ENCODE measurements around the gene GIMAP4.
"Not testable (repeated sequence)": the region's sequence is repeated elsewhere in the genome, so short reads cannot be mapped to it uniquely, and the experiment has no call there.

Gene GIMAP4

DNA sequence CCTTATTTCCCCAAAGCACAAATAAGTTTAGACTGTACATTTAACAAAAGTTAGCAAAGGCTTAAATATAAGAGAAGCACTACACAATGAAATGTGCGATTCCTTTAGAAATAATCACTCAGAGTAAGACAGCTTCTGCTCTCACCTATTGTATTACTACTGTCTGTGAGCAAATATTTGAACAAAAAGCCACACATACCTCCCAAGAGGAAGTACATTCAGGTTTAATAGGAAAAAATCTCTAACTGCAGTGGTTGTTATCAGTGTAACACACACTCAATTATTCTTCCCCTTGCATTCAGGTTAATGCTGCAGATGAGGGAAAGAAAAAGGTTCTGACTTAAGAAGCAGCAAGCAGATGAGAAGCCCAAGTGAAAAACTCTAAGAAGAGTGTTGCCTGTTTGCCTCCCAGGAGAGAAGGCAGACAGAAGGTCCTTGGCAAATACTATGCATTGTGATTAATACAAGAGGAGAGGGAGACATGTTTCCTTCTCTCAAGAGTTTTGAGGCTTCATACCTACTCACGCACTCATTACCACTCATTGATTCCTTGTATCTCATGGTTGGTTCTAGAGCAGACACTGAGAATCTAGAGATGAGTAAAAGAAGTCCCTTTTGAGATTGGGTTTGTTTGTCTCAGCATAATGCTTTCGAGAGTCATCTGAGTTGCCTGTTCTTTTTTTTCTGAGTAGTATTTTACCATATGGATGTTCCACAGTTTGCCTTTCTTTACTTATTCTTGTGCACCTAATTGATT is 13.6 kb downstream of the GIMAP4 start:
- no peak for DNase-seq (ENCODE audit: low read depth)

DNA sequence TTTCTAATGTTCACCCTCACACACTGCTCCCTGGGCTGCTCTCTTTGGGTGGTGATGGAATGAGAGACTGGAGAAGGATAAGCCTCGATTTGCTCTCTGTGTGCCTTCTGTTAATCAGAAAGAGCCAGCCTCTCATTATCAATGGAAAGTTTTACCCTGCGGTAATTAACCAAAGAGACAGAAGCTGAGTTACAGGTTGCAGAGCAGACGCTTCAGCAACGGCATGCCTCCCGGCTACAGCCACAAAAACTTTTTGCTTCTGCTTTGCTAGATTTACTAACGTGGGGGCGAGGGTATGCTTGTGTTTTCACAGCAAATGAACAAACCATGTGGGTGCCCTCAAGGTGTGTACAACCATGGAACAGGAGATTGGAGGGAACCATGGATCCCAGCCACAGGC is 18.0 kb downstream of the GIMAP4 start:
- DNase-seq (ENCODE audit: low read depth): no peak

DNA sequence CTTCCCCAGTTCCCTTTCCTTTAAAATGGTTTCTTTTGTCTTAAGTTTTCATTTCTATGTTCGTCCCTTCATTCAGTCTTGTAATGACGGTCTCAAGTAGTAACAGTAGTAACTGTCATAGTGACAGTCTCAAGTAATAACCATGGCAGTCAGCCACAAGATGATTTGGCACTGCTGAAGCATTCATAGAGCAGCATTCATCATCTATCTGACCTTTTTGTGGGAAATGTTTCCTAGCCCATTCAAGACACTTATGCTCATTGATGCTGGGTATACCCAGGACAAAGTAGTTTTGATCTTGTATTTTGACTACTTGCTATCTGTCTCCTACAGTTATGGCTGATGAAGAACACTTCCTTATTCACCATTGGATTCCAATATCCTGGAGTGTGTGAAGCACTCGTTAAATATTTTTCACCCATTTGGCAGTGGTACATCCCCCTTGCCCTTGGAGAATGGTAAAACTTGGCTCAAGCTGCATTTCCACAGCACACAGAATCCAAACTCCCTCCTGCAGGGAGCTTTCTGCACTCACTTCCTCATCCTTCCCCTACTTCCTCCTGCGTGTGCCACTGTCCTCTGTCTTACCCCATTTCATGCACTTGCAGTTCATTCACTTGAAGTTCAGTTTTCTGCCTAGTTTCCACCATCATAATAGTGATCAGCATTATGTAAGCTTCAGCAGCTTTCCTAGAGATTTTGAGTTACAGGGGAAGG is 19.0 kb downstream of the GIMAP4 start:
- DNase-seq (ENCODE audit: low read depth): no peak

DNA sequence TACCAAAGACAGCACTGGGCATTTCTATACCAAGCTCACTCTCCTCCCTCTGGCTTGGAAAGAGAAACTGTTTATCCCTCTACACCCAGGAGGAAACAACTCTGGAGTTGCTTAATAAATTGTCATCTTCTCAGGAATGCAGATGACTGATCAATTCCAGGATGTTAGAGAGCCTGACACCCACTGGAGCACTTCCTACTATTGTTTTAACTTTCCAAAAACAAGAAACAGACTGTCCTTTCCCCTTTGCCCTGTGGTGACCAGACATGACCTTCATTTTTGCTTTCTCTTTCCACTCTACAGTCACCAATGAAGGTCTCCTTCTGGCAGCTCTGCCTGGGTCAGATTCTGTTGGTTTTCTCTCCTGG is 19.6 kb downstream of the GIMAP4 start:
- no peak for DNase-seq (ENCODE audit: low read depth)

DNA sequence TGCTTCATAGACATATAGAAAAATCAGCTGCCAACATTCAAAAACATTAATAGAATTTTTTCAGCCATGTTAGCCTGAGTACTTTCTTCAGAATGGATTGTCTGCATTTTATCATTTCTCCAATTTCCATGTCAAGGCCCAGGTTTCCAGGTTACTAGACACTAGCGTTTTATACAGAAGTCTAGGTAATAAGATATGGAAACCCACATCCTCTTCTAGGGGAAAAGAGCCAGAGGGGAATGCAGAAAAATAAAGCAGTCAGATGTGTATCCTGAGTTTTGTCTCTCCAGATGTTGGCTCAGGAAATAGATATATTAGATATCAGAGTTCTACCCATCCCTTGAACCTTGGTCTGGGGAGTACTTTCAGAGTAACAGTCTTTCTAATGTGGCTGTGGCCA is 20.4 kb downstream of the GIMAP4 start:
- no peak for DNase-seq (ENCODE audit: low read depth)

DNA sequence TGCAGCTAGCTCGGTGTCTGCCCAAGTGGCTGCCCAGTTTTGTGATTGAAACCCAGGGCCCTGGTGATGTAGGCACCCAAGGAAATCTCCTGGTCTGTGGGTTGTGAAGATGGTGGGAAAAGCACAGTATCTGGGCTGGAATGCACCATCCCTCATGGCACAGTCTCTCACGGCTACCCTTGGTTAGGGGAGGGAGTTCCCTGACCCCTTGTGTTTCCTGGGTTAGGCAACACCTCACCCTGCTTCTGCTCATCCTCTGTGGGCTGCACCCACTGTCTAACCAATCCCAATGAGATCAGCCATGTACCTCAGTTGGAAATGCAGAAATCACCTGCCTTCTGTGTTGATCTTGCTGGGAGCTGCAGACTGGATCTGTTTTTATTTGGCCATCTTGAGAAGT is 27.6 kb downstream of the GIMAP4 start:
- DNase-seq (ENCODE audit: low read depth): no peak

DNA sequence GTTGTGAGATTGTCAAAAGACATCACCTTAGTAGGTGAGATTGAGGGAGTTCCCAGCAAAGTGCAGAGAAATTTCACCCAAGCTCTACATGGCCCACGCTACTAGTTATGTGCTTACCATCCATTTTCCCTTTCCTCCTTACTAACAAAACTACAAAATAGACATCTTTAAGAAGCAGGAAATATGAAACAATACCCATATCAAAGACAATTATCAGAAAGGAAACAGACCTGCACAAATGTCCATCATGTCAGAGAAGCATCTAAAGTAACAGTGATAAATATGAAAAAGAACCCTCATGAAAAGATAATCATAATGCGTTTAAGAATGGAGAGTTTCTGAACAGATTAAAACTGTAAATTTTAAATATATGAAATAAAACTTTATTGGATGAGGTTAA is 28.2 kb downstream of the GIMAP4 start:
- no peak for DNase-seq (ENCODE audit: low read depth)

DNA sequence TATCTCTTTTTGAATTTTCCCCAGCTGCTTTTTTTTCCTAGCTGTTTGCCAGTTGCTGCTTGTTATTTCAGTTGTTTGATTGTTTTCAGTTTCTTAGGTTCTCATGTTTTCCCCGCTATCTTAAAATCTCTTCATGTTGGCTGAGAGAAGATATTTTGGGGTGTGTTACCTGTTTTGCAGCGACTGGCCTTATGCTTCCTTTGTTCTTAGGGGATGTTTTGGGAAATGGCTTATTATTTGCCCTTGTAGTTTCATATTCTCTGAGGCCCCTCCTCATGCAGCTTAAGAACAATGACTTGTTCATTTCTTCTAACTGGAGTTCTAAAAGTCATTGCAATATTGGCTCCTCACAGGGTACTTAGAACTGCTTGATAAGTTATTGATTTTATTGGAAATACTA is 36.4 kb downstream of the GIMAP4 start:
- DNase-seq (ENCODE audit: low read depth): not testable (repeated sequence)

DNA sequence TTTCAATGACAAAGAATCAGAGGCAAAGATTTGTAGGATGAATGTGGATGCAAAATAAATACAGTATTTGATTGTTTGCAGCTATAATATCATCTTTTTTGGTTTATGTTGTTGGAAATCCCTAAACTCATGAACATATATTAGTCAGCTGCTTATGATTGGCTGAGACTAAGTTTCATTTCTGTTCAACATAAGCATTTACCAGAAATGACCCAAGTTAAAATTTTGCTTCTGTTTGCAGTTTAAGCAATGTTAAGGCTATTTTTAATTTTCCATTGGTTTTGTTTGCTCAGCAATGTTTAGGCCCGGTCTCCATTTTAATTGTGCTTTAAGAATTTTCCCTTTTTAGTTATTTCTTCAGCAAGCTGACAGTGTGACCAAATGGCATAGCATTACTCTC is 43.0 kb downstream of the GIMAP4 start:
- no peak for DNase-seq (ENCODE audit: low read depth)

DNA sequence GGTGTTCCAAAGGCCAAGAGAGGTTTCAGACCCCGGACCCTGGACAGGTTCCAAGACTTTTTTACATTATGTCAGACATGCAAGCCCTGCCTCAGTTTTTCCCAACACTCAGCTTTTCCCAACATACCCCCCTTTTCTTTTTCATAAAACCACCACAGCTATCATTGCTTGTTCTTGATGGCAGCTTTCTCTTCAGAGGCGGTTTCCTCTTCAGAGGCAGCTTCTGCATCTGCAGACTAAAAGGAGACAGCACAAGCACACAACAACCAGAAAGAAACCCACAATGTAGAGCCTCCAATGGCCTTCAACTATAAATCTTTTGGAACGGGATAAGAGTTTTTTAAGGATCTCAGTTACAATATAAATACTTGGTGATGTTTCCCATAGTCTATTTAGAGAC is 45.7 kb downstream of the GIMAP4 start:
- no peak for DNase-seq (ENCODE audit: low read depth)

DNA sequence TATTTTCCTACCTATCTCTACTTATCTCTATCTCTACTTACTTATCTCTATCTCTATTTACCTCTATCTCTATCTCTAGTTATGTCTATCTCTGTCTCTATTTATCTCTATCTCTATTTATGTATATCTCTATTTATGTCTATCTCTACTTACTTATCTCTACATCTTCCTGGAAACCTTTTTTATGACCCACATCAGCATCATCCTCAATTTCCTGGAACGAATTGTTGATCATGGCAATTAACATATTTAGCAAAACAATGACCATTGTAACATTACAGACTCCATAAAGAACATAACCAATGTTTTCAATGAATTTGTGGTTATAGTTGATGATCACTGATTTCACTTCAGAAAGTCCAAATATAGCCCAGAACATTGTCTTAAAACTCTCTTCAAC is 46.7 kb downstream of the GIMAP4 start:
- DNase-seq (ENCODE audit: low read depth): no peak

DNA sequence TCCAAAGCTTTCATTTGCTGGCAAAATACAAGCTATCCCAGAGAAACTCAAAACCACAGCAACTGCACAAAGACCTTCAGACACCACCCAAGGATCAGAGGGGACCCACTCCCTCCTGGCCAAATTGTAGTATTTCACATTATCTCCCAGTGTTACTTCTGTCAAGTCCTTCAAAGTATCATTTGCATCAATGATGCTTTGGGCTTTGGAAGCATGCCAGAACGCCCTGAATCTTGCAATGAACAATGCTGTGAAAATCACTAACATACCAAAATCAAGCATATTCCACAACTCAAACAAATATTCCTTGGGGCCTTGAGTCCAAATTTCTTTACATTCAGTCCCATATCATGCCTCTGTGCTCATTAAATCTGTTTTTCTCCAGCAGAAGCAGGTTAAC is 47.2 kb downstream of the GIMAP4 start:
- not testable (repeated sequence) for DNase-seq (ENCODE audit: low read depth)

DNA sequence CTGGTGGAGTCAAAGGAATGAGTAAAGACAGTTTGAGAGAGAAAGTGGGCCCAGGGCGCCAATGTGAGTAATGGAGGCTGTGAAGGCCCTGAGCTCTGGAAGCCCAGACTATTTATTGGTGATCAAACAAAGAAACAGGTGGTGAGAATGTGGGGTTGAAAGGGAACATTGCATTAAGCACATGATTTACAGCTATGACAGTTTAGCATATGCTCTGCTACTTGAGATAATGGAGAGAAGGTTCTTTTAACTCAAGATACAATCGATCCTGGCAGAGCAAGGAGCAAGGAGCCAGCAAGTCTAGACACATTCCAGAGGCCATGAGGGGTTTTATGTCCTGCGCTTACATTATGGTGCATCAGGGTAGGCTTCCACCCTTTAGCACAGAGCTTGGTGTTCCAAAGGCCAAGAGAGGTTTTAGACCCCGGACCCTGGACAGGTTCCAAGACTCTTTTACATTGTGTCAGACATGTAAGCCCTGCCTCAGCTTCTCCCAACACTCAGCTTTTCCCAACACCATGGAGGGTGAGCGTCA is 48.1 kb downstream of the GIMAP4 start:
- not testable (repeated sequence) for DNase-seq (ENCODE audit: low read depth)

DNA sequence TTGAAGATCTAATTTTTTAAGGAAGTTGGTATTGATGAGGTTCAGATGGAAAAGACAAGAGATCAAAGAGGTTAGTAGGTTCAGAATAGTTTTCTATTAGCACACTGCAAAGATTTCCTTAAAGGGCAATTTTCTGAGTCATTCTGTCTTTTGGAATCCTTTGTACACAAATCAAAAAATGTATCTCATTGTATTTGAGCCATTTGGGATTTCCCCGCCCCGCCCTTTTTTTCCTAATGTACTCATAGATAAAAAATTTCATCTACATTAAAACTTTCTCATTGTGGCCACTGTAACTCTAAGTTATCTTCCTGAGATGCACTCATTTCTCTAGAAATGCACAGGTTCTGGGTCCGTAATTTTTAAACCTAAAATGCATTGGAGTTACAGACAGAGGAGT is 52.9 kb downstream of the GIMAP4 start:
- DNase-seq (ENCODE audit: low read depth): no peak

DNA sequence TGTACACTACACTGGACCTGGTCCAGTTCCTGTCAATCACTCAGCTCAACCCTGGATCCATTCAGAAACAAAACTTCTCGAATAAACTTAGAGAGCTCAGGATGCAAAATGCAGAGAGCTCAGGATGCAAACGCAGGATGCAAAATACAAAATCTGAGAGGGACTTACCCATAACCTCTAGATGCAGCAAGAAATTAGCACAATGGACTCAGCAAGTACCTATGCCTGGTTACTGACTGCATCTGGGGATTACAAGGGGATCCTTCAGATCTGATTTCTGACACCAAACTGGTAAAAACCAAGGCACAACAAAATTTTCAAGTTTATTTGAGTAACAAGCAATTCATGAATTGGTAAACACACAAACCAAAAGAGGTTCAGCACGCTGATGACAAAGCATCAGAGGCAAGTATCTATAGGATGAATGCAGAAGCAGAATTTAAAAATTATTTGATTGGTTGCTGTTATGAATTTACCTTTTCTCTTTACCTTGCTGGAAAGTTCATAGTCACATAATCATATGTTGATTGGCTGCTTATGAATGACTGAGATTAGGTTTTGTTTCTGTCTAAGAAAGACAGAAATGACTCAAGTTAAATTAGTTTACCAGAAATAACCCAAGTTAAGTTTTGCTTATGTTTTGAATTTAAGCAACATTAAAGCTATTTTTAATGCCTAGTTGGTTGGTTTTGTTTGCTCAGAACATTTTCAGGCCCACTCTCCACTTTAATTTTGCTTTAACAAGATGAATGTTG is 53.6 kb downstream of the GIMAP4 start:
- DNase-seq (ENCODE audit: low read depth): no peak

DNA sequence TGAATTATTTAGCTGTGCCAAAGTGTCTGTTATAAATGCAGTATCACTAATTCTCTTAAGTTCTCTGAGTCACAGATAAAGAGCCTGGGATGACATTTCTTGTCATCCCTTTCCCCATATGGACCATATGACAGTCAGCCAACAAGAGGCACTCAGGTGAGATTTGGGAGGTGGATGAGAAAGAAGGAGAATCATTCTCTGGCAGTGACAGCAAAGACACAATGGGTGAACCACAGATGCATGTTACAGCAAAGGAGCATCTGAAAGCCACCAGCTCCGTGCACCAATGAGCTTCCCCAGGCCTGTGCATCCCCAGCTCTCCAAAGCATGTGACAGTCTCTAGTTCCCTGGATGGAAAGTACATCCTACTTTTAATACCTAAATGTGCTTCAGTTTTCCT is 54.2 kb downstream of the GIMAP4 start:
- DNase-seq (ENCODE audit: low read depth): no peak
